ENCODE data around the gene FAM118A. TPM values are rescaled to one million over a fixed set of nuclear protein-coding genes. Genes with fewer than 3 reads are reported as not detected.
"Not testable (repeated sequence)": the region's sequence is repeated elsewhere in the genome, so short reads cannot be mapped to it uniquely, and the experiment has no call there.

FAM118A gene
- 8.8 and 10.1 TPM in 2 replicates for total RNA-seq (2014; rRNA removed; shearing (Covaris generic))

DNA sequence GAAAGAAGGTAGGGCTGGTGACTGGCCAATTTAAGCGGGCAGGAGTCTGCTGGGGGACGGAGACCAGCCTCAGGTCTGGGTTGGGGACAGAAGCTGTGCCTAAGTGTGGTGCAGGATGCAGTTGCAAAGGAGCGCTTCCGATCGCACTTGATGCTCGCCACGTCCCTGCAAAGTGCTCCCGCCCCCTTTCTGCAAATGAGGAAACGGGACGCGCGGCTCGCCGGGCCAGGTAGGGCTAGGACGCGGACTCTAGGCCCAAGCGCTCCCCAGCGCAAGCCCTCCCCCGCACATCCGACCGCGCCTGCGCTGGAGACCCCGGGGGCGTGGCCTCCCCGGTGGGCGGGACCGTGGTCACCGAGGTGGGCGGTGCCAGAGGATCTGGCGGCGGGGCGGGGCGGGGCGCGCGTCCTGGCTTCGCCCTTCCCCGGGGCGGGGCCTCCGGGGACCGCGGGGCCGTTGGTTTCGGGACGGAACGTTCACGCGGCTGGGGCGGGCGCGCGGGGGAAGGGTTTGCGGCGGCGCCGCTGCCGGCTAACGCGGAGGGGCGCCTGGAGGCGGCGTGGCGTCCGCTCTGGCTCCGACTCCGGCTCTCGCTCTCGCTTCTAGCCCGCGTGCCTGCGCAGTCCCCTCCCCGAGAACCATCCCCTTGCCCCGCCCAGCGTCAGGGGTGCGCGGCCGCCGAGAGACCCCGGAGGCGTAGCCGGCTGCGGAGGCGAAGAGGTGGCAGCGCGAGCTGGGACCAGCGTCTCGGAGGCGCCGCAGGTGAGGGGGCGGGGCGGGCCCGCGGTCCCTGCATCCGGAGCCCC, at the start of gene FAM118A:
FAM118A (plus strand) TSS at position 513 of the 806 bp plus-strand sequence. CDS start 12,446 bp downstream, outside the sequence.
- DNase-seq (ENCODE audit: low read depth) = peak; percentile 90

- not testable (repeated sequence) for DNase-seq (ENCODE audit: low read depth)
Measured at GRCh38 chr22:45260395-45260759, 49.4 kb upstream of the FAM118A start.

GRCh38 chr22:45261407-45262088, 48.2 kb upstream of the FAM118A start:
- no peak for DNase-seq (ENCODE audit: low read depth)

- no peak for DNase-seq (ENCODE audit: low read depth)
Measured at GRCh38 chr22:45262195-45262930, 47.4 kb upstream of the FAM118A start.

DNA sequence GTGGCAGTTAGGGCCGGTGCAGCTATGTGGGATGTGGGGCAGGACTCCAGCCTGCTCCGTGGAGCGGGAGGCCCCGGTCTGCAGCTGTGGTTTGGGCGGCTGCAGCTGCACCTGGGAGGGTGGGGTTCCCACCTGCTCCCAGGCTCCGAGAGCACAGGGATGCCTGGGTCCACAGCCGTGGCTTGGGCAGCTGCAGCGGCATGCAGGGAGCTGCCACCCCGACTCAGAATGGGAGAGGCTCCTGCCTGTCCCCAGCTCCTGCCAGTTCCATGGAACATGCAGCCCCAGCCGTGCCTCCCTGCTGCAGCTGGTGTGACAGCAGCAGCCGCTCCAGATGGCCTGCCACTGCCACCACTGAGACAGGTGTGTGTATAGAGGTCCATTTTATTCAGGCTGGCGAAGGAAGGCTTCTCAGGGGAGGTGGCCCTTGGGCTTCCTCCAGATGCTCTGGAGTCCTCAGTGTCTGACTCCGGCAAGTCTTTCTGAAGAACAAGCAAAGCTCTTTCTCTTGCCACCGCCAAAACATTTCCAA, 46.7 kb upstream of the FAM118A start:
- no peak for DNase-seq (ENCODE audit: low read depth)

DNA sequence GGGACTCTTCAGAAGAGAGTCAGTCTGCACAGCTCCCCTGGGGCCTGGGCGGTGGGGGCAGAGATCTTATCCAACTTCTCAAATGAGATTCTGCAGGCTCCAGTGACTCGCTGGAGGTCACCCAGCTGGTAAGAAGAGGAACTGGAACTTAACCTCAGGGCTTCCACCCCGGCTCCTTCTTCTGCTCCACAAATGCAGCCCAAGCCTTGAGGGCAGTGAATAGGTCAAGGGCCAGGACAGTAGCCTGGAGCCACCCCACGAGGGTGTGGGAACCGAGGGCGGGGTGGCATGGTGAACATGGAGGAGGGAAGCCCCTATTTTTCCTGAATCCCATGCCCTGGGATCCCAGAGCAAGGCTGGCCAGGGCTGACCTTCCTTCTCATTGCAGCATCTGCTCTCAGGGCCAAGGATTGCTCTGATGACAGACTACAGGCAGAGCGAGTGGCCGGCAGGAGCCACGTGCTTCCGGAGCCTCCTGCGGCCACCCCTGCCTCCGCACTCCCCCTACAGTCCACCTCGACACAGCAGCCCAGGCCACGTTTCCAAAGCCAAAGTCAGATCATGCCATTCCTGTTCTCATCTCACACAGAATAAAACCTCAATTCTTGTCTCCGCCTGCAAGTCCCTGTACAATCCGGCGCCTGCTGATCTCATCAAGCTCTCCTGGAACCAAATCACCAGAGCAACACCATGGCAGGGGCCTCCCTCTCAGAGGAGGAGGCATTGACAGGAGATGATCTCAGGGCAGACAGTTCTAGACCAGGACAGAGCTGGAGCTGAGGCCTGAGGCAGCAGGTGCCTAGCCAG, 46.1 kb upstream of the FAM118A start:
- DNase-seq (ENCODE audit: low read depth) = peak; percentile 81

GRCh38 chr22:45265535-45265934, 44.2 kb upstream of the FAM118A start:
- no peak for DNase-seq (ENCODE audit: low read depth)

- DNase-seq (ENCODE audit: low read depth) = no peak
Measured at GRCh38 chr22:45268167-45268957, 41.4 kb upstream of the FAM118A start.

GRCh38 chr22:45268958-45269844, 40.5 kb upstream of the FAM118A start:
- peak; percentile 80 for DNase-seq (ENCODE audit: low read depth)

DNA sequence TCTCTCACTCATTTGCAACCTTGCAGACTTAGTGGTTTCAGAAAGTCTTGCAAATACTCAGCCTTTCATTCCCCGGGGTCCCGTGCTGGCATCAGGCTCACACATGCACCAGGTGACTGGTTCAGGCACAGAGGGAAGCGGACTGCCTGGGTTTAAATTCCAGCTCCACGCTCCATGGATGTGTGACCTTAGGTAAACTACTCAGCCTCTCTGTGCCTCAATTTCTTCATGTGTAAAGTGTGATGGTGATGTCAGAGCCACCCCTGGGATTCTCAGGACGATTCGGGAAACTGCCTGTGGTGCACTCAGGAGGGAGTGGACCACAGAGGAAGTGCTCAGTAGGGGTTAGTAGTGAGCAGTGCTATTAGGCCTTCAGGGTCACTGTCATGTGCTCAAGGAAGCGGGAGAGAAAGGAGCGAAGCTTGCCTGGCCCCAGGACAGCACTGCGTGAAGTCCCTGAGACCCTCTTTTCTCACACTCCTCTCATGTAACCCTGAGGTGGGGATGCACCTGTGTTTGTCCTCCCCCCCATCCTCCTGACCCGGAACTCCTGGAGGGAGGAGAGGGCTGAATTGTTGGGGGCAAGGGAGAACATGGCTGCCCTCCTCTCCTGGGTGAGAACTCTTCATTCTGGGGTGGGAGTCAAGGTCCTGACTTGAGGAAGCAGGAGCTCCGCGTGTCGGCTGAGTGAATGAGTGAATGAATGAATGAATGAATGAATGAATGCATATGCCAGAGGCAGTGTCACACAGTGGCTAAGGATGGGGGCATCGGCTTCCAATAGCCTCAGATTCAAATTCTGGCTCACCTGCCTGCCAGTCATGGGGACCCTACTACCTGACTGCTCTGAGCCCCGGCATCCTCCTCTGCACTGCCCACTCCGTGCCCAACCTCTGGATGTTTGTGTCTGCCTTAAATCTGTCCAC, 39.4 kb upstream of the FAM118A start:
- no peak for DNase-seq (ENCODE audit: low read depth)

GRCh38 chr22:45271667-45272201, 38.0 kb upstream of the FAM118A start:
- no peak for DNase-seq (ENCODE audit: low read depth)

DNA sequence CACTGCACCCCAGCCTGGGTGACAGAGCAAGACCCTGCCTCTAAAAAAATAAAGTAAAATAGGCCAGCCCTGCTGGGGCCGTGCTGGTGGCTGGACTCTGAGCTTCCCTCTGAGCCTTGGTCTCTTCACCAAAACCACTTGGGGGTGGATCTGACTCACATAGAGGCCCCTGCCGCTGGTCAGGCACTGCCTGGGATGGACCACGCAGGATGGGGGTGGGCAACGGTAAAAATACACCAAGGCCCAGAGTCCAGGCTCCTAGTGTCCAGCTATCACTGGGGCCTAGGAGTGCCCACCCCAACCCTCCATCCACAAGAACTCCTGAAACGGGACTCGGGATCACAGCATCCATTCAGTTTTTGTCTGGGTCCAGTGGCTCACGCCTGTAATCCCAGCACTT, 37.2 kb upstream of the FAM118A start:
- DNase-seq (ENCODE audit: low read depth) = no peak

GRCh38 chr22:45273452-45274075, 36.2 kb upstream of the FAM118A start:
- no peak for DNase-seq (ENCODE audit: low read depth)

DNA sequence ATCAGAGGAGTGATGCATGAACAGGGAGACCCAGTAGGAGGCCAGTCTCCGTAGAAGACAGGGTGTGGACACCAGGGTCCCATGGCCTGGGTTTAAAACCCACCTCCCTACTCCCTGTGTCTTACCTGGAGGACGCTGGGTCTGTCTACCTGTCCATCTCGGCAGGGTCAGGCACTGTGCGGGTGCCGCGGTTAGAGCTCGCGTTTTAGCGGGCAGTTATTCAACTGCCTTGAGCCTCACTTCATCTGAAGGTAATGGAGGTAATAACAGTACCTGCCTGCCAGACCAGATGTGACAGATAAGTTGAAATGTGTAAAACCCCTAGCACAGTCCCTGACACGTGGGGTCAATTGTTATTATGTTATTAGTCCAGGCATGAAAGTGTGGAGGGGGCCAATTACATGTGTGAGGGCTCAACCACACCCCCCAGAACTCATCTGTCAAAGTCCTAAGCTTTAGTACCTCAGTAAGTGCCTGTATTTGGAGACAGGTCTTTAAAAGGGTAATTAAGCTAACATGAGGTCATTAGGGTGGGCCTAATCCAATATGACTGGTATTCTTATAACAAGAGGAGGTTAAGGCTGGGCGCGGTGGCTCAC, 33.1 kb upstream of the FAM118A start:
- no peak for DNase-seq (ENCODE audit: low read depth)

DNA sequence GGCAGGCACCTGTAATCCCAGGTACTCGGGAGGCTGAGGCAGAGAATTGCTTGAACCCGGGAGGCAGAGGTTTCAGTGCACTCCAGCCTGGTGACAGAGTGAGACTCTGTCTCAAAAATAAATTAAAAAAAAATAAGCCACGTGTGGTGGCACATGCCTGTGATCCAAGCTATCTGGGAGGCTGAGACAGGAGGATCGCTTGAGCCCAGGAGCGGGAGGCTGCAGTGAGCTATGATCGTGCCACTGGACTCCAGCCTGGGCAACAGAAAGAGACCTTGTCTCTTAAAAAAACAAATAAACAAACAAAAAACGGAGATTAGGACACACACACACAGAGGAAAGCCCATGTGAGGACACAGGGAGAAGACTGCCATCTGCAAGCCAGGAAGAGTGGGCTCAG, 32.0 kb upstream of the FAM118A start:
- not testable (repeated sequence) for DNase-seq (ENCODE audit: low read depth)

- no peak for DNase-seq (ENCODE audit: low read depth)
Measured at GRCh38 chr22:45278125-45278524, 31.6 kb upstream of the FAM118A start.

GRCh38 chr22:45280587-45280980, 29.1 kb upstream of the FAM118A start:
- no peak for DNase-seq (ENCODE audit: low read depth)

Measured in Daoy (cell line).